Activated T-cell treated with anti-CD3 and anti-CD28 coated beads, Interleukin-2, amount 50 U/mL, for 48 hours (primary cell): ENCODE data around the gene CYFIP2.

Experiments
- DNase-seq, 2 experiments: peaks; one replicate each; pipeline ENCODE4 v3.0.0-alpha.2; 2020

The CYFIP2 gene

GRCh38 chr5:157328277-157328912 is 62.5 kb downstream of the CYFIP2 start:
- peak; percentile 56 to 69 for DNase-seq

- no peak for DNase-seq
These were observed 65.9 kb downstream of the CYFIP2 start for GRCh38 chr5:157331807-157332206.

GRCh38 chr5:157335534-157336422 is 69.9 kb downstream of the CYFIP2 start:
- DNase-seq = no peak

- no peak for DNase-seq
These were observed 70.5 kb downstream of the CYFIP2 start for GRCh38 chr5:157336423-157336744.

DNA sequence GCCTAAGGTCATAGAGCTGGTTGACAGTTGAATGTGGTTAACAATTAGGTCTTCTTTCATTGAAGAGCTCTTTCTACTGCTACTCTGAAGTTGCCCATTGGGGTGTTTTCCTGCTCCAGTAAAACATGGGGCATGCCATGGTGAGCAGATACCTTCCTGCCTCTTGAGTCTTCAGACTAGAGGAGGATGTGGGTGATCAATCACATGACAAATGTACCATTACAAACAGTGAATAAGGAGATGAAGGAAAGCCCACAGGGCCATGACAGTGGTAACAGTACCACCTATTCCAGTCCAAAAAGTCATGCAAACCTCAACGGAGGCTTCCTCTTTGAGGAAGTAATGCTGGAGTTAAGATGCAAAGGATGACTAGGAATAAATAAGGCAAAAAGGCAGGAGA is 73.5 kb downstream of the CYFIP2 start:
- no peak for DNase-seq

- DNase-seq = peak; percentile 63 to 67
These were observed 77.0 kb downstream of the CYFIP2 start for GRCh38 chr5:157342822-157343402.

GRCh38 chr5:157343842-157344790 is 78.2 kb downstream of the CYFIP2 start:
- DNase-seq = peak; percentile 36 to 45

DNA sequence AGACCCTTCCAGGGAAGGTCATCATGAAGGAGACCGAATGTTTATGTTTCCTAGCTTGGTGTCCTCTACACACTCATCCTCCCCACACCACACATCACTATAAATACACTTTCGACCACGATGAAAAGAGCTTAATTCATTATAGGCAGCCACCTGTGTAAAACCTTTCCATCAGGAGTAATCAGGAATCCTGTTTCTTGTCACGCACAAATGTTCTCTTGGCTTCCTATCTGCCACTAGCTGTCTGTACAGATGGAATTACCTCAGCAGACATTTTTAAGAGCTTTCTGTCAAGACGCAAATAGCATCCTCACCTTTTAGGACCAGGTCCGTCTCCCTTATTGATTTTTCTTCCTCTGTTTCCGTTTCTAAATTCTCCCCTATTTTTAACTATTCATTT is 79.1 kb downstream of the CYFIP2 start:
- DNase-seq = no peak

DNA sequence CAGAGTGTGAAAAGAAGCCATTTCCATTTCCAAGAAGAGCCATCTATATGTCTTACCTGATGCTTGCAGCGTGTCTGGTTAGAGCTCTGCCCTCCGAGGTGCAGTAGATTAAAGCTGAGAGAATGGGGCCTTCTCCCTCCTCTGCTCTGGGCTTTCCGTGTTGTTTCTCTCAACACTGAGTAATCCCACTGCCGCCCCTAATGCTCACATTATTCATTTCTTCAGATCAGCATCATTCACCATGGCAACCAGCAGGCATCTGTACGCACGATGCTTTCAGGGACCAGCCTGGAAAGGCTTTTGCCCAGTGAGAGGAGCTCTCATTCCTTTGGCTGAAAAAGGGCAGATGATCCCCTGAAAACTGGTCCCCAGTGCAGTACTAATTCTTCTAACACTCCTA is 79.6 kb downstream of the CYFIP2 start:
- DNase-seq = peak in 1 of 2 experiments; percentile 33

GRCh38 chr5:157347301-157348048 is 81.6 kb downstream of the CYFIP2 start:
- peak in 1 of 2 experiments; percentile 15 for DNase-seq

DNA sequence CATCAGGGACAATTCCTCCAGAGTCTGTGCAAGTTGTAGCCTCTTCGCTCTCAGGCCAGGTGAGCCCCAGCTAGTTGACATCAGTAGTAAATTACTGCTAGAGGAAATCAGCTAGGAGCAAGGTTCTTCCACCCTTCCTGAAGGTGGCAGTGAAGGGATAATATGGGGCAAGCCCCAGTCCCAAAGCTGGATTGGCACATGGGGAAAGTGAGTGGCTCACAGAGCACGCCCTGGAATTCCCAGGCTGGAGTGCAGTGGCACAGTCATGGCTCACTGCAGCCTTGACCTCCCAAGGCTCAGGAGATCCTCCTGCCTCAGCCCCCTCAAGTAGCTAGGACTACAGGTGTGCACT is 82.1 kb downstream of the CYFIP2 start:
- no peak for DNase-seq

DNA sequence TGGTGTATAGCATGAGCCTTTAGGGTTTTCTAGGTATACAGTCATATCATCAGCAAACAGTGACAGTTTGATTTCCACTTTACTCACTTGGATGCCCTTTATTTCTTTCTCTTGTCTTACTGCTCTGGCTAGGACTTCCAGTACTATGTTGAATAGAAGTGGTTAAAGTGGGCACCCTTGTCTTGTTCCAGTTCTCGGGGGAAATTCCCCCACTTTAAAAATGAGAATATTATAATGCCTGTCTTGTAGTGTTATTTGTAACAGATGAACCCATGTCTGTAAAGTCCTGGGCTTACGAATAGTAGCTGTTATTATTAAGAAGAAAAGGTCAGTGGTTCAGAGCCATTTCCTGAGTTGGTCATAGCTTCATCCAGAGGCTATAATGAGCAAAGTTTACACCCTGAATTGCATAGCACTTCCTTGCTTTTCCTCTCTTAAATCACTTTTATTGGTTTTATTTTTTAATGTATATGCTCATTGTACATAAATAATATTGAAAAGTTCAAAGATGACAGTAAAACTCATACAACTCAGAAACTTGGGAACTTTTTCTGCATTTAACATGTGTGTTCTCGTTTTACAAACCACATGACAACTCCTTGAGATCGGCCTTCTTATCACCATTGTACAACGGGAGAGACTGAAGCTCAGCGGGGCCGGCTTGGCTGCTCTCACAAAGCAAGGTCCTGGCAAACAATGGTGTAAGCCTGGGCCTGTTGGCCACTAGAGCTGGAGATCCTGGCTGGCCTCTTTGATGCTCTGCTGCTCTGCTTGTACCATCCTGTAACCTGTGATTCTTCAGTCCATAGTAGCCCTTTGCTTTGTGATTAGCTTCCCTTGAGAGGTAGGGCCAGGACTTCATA is 85.2 kb downstream of the CYFIP2 start:
- peak; percentile 50 to 58 for DNase-seq

- DNase-seq = no peak
These were observed 85.8 kb downstream of the CYFIP2 start for GRCh38 chr5:157351802-157352092.

DNA sequence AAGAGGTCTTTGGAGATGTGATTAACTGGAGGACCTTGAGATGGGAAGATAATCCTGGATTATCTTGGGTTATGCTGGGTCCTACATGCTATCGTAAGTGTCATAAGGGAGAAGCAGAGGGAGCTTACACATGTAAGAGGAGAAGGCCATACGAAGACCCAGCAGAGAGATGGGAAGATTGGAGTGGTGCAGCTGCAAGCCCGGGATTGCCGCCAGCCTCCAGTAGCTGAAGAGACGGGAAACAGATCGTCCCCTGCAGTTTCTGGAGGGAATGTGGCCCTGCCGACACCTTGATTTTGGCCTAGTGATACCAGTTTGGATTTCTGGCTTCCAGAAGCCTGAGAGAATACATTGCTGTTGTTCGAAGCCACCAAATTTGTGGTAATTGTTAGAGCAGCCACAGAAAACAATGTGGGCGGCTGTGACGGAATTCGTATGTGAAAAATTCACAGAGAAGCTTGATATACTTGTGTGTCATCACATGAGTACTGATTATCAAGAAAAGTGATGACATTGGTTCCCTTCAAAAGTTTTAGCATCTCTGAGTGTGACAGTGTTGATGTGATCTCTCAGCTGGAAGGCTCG is 86.9 kb downstream of the CYFIP2 start:
- DNase-seq = peak; percentile 76 to 78

DNA sequence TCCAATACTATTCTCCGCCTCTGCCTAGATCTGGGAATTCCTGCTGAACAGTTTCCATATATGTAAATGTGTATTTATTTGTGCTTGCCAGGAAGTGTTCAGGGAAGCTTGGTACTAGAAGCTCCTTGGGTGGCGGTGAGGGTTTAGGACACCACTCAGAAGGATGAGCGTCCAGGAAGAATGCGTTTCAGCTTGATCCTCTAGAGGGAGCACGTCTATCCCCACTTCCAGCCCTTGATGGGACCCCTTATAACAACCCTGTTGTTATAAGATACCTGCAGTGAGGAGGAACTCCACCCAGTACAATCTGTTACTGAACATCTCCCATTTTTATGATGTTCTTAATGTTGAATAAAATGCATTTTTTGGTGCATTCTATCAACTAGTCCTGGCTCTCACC is 88.9 kb downstream of the CYFIP2 start:
- DNase-seq = no peak

GRCh38 chr5:157356576-157356975 is 90.7 kb downstream of the CYFIP2 start:
- DNase-seq = no peak

DNA sequence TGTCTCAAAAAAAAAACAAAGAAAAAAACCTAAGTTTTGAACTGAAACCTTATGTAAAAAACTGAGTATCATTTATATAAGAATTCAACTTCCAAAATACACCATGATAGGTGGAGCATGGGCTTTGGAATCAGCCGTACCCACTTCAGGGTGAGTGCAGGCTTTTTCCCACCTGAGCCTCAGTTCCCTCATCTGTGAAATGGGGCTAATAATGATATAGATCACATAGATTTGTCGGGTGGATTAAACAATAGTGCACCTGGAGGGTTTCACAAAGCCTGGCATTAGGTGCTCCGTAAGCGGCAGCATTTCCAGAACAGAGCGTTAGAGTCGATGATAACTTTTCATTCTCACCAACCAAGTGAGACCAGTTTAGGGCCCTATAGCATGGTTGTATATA is 91.9 kb downstream of the CYFIP2 start:
- peak in 1 of 2 experiments; percentile 4 for DNase-seq

- DNase-seq = no peak
These were observed 92.9 kb downstream of the CYFIP2 start for GRCh38 chr5:157358871-157359270.

GRCh38 chr5:157359356-157360055 is 93.6 kb downstream of the CYFIP2 start:
- no peak for DNase-seq

DNA sequence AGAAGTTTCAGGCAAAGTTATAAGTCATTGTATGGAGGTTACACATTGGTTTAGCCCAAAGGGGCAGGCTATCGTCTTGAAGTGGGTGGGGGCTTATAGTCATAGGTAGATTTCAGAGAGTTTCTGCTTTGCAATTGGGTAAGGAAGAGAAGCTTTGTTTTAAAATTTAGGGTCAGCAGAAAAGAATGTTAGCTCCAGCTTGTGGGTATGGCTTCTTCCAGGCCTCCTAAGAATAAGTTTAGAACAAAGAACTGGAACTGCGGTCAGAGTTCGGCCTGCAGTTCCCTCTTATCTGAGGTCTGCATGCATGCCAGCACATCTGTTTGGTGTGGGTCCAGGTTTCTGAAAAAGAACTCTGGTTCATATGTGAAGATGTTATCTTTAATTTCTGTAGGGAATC is 96.1 kb downstream of the CYFIP2 start:
- no peak for DNase-seq
